Fibroblast of lung (primary cell): ENCODE measurements around the gene FKBP1A.

Experiments used
- EZH2 ChIP-seq: IDR thresholded peaks from 2 replicates; pipeline ENCODE4 v1.5.1; 2012; ENCODE audit warnings: low read length, control low read depth, mild to moderate bottlenecking; ENCODE audit errors: missing control alignments
- TF ChIP-seq, protein P1 (sequence below), 2 donors: IDR thresholded peaks in 1 of 2; conservative IDR thresholded peaks in 1 of 2; 1 replicate in 1 of 2; 2 replicates in 1 of 2; pipeline ENCODE4 v1.5.1; 2011 to 2012; ENCODE audit warnings: low read length in 2 of 2, control low read depth in 1 of 2, inconsistent platforms in 1 of 2, low read depth in 1 of 2, mild to moderate bottlenecking in 1 of 2

DNA sequence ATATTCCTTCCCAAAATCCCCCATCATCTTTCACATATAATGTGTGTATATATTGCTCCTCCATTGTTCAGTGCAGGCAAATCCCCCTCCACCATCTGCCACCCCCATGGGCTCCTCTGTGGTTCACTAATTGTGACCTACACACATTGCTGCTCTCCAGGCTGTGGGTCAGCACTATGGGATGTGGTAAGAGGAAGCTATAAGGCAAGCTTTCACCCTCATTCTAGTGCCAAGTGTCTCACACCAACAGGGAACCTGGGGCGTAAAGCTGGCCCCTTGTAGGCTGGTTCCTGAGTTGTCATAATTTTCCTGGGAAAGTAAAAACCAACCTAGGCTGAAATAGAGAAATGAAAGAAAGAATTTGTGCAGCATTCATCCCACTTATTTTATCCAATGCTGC, 16.8 kb downstream of the FKBP1A start:
- TF ChIP-seq, protein P1, sequence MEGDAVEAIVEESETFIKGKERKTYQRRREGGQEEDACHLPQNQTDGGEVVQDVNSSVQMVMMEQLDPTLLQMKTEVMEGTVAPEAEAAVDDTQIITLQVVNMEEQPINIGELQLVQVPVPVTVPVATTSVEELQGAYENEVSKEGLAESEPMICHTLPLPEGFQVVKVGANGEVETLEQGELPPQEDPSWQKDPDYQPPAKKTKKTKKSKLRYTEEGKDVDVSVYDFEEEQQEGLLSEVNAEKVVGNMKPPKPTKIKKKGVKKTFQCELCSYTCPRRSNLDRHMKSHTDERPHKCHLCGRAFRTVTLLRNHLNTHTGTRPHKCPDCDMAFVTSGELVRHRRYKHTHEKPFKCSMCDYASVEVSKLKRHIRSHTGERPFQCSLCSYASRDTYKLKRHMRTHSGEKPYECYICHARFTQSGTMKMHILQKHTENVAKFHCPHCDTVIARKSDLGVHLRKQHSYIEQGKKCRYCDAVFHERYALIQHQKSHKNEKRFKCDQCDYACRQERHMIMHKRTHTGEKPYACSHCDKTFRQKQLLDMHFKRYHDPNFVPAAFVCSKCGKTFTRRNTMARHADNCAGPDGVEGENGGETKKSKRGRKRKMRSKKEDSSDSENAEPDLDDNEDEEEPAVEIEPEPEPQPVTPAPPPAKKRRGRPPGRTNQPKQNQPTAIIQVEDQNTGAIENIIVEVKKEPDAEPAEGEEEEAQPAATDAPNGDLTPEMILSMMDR (conservative IDR thresholded peaks at IDR 0.05 in 1 of 2, IDR thresholded peaks at IDR 0.05 in 1 of 2; ENCODE audit: low read depth in 1 of 2, low read length in 2 of 2) = no peak
- no peak for TF ChIP-seq EZH2
